CD4-positive, alpha-beta T cell treated with Interleukin-17A for 1 hour (primary cell): ENCODE results near the gene FAM200C.
A peak's percentile ranks its signal among the peaks of the same experiment; 100 is the strongest.

ENCODE experiments used
- DNase-seq: peaks from one replicate; pipeline ENCODE4 v3.0.0-alpha.2; 2020

The FAM200C gene

DNA sequence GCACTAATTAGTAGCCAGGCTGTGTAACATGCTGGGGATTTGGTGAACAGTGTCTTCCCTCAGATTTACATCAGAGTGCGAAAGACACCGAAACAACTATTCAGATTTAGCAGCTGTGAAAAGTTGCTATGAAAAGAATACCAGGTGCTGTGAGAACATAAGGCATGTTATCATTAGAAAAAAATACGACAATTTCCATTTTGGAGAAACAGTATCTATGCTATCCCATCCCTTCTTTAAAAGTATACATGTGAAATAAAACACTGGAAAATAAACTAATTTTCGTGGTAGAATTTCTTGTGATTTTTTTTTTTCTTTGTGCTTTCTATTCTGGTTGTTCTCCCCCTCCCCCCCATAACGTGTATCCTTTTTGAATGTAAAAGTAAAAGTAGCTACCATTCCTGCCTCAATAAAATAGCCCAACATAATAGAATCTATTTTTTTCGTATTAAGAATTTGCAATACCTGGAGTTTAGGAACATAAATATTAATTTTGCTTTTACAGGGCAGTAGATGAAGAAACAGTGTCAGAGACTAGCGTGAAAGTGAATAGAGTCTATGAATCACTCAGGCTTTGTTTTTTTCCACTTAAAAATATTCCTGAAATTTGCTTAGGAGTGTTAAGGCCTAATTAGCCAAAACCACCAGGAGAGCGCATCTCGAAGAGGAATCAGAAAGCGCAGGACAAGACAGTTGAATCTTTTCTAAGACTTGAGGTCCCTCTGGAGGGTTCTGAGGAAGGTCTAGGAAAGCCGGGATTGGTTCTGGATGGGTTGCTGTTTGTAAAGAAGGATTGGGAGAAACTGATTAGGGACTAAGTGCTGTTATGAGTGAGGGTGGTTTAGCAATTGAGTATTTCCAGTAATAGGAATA is 19.8 kb upstream of the FAM200C start:
- no peak for DNase-seq

- DNase-seq: peak; percentile 95
Measured at GRCh38 chr5:160418561-160419457, 19.0 kb upstream of the FAM200C start, which contains the start of gene SLU7. Gene SLU7, minus strand, starts transcription at chr5:160419081. Its CDS starts 3,787 bp downstream, at chr5:160415294.

DNA sequence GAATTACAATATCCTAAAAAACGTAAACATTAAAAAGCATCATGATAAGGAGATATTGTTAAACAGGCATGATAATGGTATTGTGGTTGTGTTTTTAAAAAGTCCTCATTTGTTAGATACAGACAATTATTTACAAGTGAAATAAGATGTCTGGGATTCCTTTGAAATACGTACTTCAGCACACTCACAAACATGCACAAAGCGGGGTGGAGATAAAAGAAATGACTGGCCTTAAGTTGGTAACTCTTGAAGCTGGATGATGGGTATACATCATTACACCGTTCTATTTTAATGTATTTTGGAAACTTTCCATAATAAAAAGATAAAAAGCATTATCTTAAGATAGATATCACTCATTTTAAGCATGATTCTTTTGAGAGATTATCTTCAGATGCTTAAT is 1.0 kb downstream of the FAM200C start:
- DNase-seq: no peak

DNA sequence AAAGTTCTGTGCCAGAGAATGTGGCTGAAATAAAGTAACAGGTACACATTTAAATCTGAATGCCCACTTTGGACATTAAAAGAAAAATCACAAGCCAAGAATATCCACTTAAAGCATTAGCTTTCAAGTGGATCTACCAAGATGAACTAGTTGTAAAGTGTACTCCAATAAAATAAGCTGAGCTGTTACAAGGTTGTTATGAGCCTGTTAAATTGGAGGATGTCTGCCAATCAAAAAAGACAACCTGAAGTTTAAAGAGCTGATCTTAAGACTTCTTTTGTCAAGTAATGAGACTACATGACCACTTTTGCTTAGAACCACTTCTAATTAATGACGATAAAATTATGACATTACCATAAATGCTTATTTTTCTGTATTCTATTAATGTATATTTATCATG is 2.4 kb downstream of the FAM200C start:
- DNase-seq: no peak

- DNase-seq: no peak
Measured at GRCh38 chr5:160395111-160395510, 4.7 kb downstream of the FAM200C start.

GRCh38 chr5:160390787-160391696 is 8.8 kb downstream of the FAM200C start:
- peak; percentile 28 for DNase-seq

- no peak for DNase-seq
Measured at GRCh38 chr5:160387445-160387844, 12.4 kb downstream of the FAM200C start.

DNA sequence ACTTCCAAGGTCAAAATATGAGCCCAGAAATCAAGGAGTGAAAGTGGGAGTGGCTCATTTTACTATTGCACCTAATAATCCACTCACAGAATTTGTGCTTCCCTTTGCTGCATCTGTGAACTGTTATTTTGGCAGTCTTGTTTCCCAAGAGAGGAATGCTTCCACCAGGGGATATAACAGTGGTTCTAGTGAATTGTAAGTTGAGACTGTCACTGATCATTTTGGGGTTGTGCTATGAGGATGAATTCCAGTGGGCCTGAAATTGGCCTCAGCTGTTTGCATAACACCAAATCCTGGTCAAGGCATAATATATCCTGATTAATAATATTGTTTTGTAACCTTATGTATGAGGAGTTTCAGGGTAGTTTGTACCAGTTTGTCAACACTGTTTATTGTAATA is 14.4 kb downstream of the FAM200C start:
- DNase-seq: no peak

- no peak for DNase-seq
Measured at GRCh38 chr5:160384681-160385080, 15.2 kb downstream of the FAM200C start.

GRCh38 chr5:160382346-160382745 is 17.5 kb downstream of the FAM200C start:
- no peak for DNase-seq

GRCh38 chr5:160380041-160380440 is 19.8 kb downstream of the FAM200C start:
- DNase-seq: no peak

GRCh38 chr5:160379511-160379910 is 20.3 kb downstream of the FAM200C start:
- no peak for DNase-seq

GRCh38 chr5:160378330-160378729 is 21.5 kb downstream of the FAM200C start:
- DNase-seq: no peak

GRCh38 chr5:160377651-160378050 is 22.2 kb downstream of the FAM200C start:
- DNase-seq: no peak

DNA sequence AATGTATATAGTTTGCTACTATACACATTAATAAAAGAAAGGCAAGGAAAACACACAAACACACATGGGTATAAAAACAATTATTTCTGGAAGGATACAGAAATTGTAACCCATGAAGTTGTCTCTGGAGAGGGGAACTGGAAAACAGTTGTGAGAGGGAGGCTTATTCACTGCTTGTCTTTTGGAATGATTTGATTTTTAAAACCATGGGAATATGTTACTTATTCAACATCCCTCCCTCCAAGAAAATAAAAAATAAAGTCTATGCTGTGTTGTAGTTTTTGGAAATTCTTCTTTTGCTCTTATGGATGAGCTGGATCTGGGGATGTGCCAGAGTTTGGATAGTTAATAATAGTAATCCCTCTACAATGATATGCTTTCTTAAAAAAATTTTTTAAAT is 23.4 kb downstream of the FAM200C start:
- DNase-seq: no peak

DNA sequence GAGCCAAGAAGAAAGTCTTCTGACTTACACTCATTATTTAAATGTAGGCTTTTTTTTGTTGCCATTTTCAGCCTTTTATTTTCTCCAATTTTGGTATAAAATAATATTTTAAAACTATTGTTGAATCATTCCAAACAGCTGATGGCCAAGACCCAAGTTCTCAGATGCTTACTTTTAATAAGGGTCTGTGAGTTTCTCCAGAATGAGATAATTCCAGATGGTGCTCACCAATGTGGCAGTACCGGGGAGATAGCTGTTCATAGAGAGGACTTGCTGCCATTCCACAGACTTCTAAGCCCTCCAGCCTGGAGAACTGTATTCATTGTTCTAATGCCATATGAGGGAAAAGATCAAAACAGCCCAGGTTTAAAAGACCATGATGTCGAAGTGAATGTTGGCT is 24.2 kb downstream of the FAM200C start:
- DNase-seq: no peak

DNA sequence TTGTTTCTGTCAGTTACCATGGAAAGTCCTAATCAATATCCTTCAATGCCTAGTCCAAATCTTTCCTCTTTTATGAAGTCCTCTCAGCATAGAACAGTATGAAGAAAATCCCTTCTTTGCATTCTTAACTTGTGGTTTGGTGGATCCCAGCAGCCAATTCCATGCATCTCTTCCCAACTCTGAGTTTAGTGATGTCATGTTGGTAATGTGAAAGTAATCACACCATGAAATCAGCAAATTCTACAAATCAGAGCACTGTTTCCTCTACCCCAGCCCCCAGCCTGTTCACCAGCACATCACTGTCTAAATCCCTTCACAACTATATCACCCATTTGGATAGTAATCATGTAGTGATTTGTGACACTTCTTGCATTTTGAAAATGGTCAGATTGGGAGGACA is 24.7 kb downstream of the FAM200C start:
- no peak for DNase-seq

DNA sequence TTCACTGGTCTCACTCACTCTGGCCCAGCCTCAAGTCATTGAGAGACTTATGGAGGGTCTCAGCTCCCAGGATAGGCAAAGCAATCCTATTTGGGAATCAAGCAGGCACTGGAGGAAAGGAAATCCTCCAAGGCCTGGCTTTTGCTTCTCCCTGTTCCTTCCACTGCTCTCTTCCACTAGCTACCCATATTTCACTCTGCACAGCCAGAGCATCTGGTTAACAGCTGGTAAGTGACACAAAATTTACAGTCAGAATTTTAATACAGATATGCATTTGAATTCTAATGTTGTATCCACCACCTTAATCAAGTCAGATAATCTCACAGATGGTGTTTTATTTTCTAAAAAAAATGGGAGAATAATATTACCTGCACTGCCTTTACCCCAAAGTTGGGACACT is 28.6 kb downstream of the FAM200C start:
- DNase-seq: no peak

- DNase-seq: no peak
Measured at GRCh38 chr5:160370713-160371034, 29.2 kb downstream of the FAM200C start.

- no peak for DNase-seq
Measured at GRCh38 chr5:160369990-160370712, 29.7 kb downstream of the FAM200C start, which contains the start of gene C1QTNF2. Gene C1QTNF2, minus strand, starts transcription at chr5:160370626. Its CDS starts 15,615 bp downstream, at chr5:160355011.

DNA sequence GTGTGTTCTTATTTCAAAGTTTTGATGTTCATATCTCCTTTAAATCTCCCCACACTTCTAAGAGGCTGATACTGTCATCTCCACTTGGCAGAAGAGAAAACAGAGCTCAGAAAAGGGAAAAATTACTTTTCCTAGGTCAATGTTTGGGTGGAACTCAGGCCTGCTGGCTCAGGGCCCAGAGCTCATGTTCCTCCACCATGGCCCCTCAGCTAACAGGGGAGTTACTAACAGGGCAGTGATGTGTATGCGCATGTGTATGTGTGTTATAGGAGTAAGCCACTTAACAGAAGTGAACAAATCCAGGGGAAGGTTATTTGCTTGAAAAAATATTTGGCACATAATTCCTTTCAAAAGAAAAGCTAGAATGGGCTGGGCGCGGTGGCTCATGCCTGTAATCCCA is 32.0 kb downstream of the FAM200C start:
- no peak for DNase-seq

DNA sequence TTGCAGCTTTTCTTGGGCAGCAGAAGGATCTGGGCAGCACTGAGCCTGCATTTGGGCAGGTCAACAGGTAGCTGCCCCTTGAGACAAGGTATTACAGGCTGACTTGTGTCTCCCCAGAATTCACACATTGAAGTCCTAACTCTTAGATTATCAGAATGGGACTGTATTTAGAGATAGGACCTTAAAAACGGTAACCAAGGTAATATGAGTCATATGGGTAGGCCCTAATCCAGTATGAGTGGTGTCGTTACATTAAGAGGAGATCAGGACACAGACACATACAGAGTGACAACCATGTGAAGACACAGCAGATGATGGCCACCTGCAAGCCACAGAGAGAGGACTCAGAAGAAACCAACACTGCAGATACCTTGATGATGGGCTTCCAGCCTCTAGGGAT is 32.6 kb downstream of the FAM200C start:
- no peak for DNase-seq
